Stimulated activated CD8-positive, alpha-beta memory T cell treated with anti-CD3 and anti-CD28 coated beads, Interleukin-12 subunit alpha, Interleukin-12 subunit beta, amount 100 ng/mL, for 4 hours (primary cell): ENCODE results near the gene MAPK9.

Experiments used
- DNase-seq: peaks from one replicate; pipeline ENCODE4 v3.0.0-alpha.2; 2020; ENCODE audit warnings: low read depth

The MAPK9 gene

DNA sequence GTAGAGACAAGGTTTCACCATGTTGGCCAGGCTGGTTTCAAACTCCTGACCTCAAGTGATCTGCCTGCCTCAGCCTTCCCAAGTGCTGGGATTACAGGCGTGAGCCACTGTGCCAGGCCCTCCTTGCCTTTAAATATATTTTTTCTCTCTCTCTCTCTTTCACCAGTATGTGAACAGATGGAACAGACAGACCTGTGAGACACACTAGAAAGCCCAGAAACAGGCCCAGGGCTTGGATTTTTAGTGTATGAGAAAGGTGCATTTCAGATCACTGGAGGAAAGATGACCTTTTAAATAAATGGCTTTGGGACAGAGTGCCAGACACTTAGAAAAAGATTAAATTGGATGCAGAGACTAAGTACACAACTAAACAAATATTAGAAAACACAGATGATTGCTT is 86.0 kb downstream of the MAPK9 start:
- no peak for DNase-seq

DNA sequence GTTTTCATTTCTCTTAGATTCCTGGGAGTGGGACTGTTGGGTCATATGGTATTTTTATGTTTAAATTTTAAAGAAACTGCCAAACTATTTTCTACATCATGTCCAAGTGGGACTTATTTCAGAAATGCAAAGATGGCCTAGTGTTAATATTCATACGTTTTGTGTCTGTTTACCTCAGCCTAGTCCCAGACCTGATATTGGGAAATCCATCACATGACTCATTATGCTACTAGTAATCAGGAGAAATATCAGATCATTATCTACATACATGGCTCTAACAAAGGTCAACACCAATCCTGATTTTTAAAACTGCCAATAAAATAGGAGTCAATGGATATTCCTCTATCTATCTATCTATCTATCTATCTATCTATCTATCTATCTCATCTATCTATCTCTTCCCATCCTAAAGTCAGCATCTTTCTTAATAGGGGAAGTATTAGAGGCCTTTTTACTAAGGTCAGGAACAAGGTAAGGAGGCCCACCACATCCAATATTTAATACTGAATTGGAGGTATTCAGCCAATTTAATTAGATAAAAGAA is 87.5 kb downstream of the MAPK9 start:
- no peak for DNase-seq

DNA sequence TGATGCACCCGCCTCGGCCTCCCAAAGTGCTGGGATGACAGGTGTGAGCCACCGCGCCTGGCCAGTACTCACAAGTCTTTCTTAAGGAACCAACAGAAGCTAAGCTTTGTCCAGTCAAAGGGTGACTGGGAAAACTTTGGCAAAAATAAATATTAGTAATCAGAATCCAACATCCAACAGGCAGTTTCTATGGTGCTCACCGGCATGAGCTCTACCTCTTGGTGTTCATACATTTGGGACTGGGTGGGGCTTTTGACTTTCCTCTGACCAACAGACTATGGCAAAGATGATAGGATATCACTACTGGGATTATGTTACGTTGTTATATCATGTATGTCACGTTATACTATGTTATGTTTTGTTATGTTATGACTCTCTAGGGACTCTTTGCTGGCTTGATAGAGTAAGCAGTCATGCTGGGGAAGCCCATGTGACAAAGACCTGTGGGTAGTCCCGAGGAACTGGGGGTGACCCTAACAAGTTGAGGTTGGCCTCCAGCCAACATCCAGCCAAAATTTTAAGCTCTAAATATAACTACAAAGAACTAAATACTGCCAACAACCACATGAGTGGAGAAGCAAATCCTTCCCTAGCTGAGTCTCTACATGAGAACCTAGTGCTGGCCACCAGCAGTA is 88.8 kb downstream of the MAPK9 start:
- DNase-seq: no peak

DNA sequence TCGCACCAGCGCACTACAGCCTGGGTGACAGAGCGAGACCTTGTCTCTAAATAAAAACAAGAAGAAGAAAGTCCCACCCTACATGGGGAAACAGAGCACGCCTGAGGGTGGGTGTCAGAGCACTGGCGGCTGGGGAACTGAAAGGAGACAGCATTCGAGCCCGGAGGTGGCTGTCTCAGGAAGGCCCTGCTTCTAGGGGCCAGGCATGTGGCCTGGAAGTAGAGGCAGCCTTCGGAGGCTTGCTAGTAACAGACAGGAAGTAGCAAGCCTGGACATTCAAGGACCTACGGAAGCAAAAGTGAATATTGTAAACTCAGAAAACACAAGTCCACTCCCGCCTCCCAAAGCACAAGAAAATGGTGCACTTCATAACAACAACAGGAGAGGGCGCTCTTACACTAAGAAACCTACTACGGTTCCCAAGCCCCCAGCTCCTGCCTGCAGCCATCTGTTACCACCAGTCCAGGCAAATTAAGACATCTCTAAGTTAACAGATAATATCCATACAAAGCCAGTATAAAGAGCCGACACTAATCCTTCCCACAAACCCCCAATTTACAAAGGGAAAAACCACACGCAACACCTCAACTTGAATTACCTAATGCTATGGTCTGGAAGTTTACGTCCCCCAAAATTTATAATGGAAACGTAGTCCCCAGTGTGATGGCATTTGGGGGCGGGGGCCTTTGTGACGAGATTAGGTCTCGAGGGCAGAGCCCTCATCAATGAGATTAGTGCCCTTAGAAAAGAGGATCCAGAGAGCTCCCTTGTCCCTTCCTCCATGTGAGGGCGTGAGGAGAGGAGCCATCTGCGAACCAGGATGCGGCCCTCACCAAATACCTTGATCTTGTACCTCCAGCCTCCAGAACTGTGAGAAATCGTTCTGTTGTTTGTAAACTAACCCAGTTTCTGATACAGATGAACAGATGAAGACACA is 90.6 kb downstream of the MAPK9 start:
- no peak for DNase-seq

GRCh38 chr5:180199390-180199789 is 92.5 kb downstream of the MAPK9 start:
- no peak for DNase-seq

DNA sequence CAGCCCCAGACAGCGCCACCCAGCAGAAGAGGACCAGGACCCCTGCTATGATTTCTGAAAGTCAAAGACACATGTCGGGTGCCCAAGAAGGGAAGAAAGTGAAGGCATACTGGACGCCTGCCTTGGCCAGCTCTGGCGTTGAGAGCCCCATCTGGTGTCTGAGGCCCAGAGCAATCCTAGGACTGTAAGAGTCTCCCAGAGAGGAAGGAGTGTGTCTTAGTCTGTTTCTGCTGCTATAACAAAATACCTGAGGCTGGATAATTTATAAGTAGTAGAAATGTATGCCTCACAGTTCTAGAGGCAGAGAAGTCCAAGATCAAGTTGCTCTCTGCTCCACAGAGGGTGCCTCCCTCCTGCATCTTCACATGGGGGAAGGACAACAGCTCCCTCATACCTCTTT is 93.7 kb downstream of the MAPK9 start:
- no peak for DNase-seq

DNA sequence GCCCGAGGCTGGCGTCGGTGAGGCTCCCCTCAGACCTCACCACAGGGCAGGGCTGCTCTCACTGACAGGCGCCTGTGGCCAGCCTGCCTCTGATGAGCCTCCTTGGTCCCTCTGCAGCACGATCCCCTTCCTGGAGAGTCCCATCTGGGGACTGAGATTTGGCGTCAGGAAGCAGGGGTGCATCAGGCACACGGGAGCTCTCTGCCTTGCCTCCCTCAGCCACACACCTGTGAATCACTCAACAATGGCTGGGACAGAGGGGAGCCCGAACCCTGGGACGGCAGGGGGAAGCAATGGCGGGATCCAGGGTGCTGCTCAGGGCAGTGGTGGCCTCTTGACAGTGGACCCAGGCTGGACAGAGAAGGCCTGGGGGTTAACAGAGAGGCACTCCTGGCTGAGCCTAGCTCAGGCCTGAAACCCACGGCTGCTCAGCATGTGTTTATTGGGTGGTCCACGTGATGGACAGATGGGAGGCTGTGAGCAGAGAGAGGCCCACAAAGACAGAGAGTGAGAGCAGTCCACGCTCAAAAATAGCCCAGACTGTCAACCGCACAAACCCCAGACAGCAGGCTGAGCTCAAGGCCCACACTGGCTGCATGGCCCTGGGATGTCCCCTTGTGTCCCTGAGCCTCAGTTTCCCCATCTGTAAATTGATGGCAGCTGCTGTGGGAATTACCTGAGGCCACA is 94.7 kb downstream of the MAPK9 start:
- no peak for DNase-seq

GRCh38 chr5:180194410-180195345 is 97.2 kb downstream of the MAPK9 start:
- no peak for DNase-seq

DNA sequence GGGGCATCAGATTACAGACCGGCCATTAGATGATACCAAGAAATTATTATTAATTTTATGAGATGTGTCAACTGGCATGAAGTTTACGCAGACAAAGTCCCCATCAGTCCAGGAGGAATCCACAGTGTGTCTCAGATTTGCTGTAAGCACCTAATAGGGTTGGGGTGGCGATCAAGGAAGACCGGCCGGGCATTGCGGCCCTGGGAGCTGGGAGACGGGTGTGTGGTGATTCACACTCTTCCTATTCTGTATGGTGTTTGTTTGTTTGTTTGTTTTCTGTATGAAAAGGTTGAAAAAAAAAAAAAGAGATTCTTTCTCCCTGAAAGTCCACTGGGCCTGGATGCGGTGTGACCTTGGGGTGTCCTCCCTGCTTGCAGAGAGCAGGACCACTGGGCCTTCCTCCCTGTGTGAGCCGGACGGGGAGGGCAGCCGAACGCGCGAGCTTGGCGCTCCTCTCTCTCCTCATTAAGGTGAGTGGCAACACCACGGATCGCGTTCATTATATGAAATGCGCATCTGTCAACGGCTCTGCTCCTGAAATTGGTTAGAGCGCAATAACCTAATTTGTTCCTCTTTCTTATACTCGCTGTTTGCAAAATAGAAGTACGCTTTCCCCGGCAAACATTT is 98.0 kb downstream of the MAPK9 start:
- DNase-seq: no peak

DNA sequence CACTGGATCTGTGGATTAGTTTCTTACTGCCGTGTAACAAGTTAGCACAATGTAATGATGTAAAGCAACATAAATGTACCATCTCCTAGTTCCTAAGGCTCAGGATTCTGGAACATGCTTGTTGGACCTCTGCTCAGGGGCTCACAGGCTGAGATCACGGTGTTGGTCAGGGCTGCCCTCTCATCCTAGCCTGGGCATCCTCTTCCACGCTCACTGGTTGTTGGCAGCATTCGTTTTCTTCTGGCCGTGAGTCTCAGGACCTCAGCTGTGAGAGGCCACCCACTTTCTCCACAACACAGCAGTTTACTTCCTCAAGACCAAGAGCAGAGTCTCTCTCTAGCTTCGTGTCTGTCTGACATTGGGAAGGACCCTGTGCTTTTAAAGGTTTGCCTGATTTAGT is 100.2 kb downstream of the MAPK9 start:
- DNase-seq: no peak

GRCh38 chr5:180187767-180188166 is 104.1 kb downstream of the MAPK9 start:
- DNase-seq: no peak
